ENCODE data around the gene FAM136A.
"Not testable (repeated sequence)": the region's sequence is repeated elsewhere in the genome, so short reads cannot be mapped to it uniquely, and the experiment has no call there.

The FAM136A gene

DNA sequence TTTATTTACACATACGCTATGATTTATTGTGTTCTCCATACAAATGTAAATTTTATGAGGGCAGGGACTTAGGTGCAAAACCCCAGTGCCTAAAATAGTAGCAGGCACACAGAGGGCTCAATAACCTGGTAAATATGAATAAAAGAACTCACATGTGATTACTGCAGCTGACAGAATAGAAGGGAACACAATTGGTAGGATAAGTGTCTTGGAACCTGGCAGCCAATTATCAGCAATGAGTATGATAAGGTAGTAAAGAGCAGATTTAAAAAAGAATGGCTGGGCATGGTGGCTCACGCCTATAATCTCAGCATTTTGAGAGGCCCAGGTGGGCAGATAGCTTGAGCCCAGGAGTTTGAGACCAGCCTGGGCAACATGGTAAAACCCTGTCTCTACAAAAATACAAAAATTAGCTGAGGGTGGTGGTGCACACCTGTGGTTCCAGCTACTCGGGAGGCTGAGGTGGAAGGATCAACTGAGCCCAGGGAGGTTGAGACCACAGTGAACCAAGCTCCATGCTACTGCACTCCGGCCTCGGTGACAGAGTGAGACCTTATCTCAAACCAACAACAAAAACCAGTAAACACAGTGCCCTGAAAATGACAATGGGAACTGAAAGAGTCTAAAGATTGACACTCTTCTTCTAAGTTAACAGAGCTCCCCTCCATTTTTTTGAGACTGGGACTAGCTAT lies 18.2 kb downstream of the FAM136A start:
- DNase-seq: no peak

DNA sequence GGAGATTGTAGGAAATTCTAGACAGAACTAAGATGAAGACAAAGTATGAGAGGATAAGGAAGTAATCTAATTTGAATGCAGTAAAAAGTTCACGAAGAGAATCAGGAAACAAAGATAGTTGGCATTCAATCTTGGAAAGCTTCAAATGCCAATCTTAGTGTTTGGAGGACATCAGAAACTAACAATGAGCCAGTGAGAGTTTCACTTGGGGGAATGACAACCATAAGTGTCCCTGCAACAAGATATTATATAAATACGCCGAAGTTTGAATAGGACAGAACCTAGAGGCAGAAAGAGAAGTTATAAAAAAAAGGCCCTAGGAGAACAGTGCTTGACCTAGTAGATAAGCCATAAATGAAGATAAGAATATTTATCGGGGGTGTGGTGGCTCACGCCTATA lies 19.4 kb downstream of the FAM136A start:
- no peak for DNase-seq

DNA sequence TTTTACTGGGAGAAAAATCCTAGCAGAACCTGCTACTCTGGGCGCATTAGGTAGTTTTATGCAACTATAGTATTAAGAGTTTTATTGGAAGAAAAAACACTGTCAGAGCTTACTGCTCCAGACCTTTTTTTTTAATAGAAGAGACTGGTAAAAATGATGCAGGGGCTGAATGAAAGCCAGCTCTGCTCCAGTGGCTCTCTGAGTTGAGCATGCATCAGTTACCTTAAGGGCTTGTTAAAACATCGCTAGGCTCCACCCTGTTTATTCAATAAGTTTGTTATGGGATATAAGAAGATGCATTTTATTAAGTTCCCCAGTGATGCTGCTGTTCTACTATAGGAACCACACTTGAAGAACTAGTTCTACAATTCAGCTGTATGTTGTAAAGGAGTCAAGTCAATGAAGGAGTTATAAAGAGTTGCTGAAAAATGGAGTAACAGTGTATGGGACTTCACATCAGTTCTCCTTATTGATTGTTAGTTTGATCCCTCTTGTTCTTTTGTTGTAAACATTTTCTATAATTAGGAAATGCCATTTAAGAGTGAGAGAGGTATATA lies 21.5 kb downstream of the FAM136A start:
- DNase-seq: no peak

DNA sequence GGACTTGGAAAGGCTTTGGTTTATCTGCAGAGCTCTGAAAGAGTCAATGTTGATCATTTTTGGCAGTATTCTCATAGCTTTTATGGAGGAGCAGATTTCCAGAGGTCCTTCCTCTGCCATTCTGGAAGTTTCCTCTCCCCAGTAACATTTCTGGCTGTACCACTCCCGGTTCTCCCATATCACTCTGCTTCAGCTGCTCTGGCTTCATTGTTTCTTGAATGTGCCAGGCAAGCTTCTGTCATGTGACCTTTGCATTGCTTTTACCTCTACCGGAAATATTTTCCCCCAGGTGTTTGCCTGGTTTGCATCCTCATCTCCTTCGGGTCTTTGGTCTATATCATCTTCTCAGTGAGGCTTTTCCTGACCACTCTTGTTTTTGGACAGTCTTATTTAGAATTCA lies 31.5 kb downstream of the FAM136A start:
- no peak for DNase-seq

DNA sequence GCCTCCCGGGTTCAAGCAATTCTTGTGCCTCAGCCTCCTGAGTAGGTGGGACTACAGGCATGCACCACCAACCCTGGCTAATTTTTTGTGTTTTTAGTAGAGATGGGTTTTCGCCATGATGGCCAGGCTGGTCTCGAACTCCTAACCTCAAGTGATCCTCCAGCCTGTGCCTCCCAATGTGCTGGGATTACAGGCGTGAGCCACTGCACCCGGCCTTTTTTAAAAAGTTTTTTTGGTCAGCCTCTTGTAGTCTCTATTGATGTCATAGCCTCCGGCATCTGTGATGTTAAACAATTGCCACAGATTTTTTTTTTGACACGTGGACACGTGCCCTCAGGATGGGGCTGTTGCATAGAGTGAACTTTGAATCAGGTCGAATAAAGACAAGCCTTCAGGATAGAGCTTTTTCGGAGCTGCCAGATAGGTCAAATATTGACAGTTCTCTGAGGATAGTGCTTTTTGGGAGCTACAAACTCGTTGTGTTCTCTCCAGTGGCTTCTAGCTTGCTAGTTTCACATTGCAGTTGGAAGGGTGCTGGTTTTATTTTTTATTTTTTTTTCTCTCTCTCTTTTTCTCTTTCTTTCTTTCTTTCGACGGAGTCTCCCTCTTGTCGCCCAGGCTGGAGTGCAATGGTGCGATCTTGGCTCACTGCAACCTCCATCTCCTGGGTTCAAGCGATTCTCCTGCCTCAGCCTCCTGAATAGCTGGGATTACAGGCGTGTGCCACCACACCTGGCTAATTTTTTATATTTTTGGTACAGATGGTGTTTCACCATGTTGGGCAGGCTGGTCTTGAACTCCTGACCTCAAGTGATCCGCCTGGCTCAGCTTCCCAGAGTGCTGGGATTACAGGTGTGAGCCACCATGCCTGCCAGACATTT lies 32.2 kb downstream of the FAM136A start:
- not testable (repeated sequence) for DNase-seq

DNA sequence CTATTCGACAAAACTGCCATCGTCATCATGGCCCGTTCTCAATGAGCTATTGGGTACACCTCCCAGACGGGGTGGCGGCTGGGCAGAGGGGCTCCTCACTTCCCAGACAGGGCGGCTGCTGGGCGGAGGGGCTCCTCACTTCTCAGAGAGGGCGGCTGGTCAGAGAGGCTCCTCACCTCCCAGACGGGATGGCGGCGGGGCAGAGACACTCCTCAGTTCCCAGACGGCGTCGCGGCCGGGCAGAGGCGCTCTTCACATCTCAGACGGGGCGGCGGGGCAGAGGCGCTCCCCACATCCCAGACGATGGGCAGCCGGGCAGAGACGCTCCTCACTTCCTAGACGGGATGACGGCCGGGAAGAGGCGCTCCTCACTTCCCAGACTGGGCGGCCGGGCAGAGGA lies 34.9 kb downstream of the FAM136A start:
- not testable (repeated sequence) for DNase-seq

DNA sequence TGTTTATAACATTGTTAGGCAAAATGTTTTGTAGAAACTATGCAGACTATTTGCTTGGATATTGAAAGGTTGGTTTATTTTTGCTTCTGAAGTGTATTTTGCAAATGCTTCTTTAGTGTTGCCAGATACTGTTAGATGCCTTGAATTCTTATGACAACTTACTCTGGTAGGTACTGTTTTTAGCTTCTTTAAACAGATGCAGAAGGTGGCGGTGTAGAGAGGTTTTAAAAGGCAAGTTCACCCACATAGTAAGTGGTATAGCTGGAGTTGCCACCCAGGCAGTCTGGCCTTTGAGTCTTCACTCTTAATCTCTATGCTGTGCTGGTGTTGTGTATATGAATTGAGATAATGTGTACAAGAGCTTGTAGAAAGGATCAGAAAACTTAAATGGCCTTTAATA lies 40.4 kb downstream of the FAM136A start:
- no peak for DNase-seq

DNA sequence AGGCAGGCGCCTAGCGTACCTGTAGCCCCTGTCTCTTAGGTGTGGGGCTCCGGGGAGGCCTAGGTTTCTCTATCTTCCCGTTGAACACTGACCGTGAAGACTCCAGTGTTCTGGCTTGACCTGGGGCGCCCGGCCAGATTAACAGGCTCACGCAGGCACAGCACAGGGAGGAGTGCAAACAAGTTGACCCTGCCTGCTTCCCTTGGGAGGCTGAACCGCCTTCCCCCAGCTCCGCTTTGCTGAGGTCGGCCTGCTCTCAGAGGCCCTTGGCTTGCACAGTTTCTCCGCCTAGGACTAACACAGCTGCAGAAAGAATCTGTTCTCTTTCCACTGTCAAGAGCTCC lies 43.4 kb downstream of the FAM136A start:
- DNase-seq: peak in 8 of 14 donors; percentile 31 to 66 (median 40)

DNA sequence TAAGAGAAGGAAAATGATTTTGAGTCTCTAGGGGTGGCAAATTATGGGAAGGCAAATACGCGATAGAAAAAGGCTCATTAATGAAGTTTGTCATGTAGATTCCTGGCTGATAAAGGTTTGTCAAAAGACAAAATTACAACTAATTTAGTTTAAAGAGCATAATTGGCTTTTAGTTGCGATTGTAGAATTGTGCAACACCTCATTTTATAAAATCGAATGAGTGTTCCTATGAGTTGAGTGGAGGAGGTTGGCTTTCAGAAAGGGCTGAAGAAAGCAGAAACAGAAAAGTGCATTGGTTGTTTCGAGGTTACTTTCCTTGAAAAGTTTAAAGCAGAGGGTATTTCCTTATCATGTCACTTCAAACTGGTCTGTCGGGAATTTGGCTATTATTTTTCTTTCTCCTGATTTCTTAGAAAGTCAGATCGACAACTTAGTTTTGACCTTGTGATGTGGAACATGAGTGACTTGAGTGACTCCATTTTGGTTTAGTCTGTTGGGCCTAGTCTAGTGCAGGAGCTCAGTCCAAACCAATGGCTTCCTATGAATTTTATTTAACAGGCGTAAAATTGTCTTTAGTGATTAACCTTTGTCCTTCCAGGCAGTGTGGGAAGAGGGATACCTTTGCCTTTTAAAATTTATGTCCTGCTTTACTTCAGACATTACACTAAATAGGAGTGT lies 46.1 kb downstream of the FAM136A start:
- DNase-seq: no peak

DNA sequence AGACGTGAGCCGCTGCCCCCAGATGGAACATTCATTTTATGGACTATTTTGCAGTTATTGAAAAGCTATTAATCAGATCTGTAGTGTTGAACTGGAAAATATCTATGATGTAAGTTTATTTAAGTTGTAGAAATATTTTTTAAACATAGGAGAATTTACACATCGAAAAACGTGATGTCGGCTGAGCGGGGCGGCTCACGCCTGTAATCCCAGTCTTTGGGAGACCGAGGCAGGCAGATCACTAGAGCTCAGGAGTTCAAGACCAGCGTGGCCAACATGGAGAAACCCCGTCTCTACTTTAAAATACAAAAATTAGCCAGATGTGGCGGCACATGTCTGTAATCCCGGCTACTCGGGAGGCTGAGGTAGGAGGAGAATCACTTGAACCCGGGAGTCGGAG lies 51.4 kb downstream of the FAM136A start:
- DNase-seq: no peak

DNA sequence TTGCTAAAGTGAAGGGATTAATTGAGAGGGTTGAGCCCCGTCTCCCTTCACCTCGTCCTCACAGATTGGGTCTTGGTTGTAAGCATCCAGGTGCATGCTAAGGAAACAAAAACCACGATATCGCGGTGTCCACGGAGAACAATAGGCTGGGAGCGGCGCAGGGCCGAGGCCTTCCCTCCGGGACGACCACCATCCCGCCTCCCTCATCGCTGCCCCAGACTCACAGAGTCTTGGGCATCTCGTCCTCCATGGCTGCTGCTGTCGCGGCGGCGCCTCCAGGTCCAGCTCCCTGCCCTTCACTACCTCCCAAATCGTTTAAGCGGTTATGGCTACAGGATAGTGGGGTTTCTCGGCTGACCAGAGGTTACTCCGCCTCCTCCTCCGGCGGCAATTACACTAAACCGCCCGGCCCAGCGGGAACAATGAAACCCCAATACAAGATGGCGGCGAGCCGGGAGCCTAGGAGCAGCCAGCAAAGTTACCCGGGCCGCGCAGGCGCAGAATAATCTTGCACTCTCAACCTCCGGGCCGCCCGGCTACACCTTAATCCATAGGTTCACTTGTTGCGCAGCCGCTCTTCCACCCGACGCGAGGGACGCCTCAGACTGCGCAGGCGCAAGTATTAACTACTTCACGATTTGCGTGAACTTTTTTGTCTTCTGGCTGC lies 53.6 kb downstream of the FAM136A start, which contains the start of gene TIA1:
TSS of gene TIA1 (minus strand) at position 448 of the 667 bp plus-strand sequence. CDS start at position 250, 198 bp downstream.
- peak; percentile 63 to 98 (median 92) for DNase-seq

DNA sequence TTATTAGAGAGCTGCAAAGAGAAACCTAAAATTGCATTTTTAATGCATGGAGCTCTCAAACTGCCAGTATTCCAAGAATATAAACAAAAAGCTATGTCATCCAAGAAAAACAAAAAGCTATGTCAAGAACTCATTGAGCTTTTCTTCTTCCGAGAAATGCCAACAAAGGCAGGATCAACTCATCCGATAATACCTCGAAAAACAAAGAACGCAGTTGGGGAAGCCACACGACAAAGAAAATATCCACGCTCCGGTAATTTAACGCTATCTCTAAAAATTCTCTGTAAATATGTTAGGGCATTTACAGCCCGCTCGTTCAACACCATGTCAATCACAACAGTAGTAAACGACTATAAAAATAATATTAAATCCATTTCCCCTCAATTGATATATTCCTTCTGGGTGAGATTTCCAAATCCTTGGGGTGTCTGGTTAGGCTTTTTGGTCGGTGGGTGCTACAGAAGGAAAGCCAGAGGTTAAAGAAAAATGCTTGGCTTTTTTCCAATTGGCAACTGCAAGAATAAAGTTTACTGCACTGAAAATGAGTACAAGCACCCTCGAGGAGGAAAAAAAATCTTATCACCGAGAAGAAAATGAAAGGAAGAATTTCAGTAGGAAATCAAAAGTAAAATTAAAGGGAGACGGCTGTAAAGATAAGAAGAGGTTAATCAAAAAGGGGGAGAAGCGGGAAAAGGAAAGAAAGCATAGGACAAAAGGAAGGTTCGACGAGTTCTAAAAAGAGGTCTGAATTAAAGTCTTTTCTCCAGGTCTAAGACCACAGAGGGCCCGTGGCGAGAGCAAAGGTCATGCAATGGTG lies 54.3 kb downstream of the FAM136A start:
- DNase-seq: peak in 2 of 14 donors; percentile 10 to 19
